ENCODE measurements around the gene P2RX1. TPM values are rescaled to one million over a fixed set of nuclear protein-coding genes. Genes with fewer than 3 reads are reported as not detected.

Gene P2RX1
- total RNA-seq, 1 donor from 2014 or later: 4.2 TPM

GRCh38 chr17:3894911-3895343 is 21.3 kb downstream of the P2RX1 start:
- Histone ChIP-seq H3K27me3 (no peaks in the 10 kb centered on the region), H3K9me3 (no peaks in the 10 kb centered on the region), H3K4me3 (no peak overlapping the region), H3K27ac (peak overlapping the region; percentile 10), H3K36me3 (no peaks in the 10 kb centered on the region), H3K4me1 (peaks cover 61% of the 10 kb centered on the region)
- DNase-seq (ENCODE audit: extremely low spot score in 2 of 2): no peak
- intact Hi-C loops (cut with DNase I): no loop called here
- TF ChIP-seq POLR2AphosphoS5 (IDR thresholded peaks at IDR 0.05; ENCODE audit: insufficient read depth in 1 of 2, low read depth in 1 of 2) (peak in 1 of 2 donors; percentile 78), CTCF (IDR thresholded peaks at IDR 0.05) (no peak), POLR2A (IDR thresholded peaks at IDR 0.05) (no peak)

- Histone ChIP-seq H3K27ac (peak overlapping the region; percentile 91), H3K4me3 (no peak overlapping the region), H3K27me3 (no peaks in the 10 kb centered on the region), H3K4me1 (peaks cover 69% of the 10 kb centered on the region), H3K9me3 (no peaks in the 10 kb centered on the region), H3K36me3 (no peaks in the 10 kb centered on the region)
- no peak for DNase-seq (ENCODE audit: extremely low spot score in 2 of 2)
- TF ChIP-seq POLR2A (IDR thresholded peaks at IDR 0.05) (no peak), POLR2AphosphoS5 (IDR thresholded peaks at IDR 0.05; ENCODE audit: insufficient read depth in 1 of 2, low read depth in 1 of 2) (no peak), CTCF (IDR thresholded peaks at IDR 0.05) (no peak)
- intact Hi-C loops (cut with DNase I): no loop called here
Measured at GRCh38 chr17:3894188-3894587, 22.1 kb downstream of the P2RX1 start.

- Histone ChIP-seq H3K27me3 (no peaks in the 10 kb centered on the region), H3K27ac (peak overlapping the region; percentile 91), H3K4me3 (peak overlapping the region; percentile 80 to 94), H3K9me3 (no peaks in the 10 kb centered on the region), H3K36me3 (no peaks in the 10 kb centered on the region), H3K4me1 (peaks cover 73% of the 10 kb centered on the region)
- no peak for TF ChIP-seq POLR2AphosphoS5 (IDR thresholded peaks at IDR 0.05; ENCODE audit: insufficient read depth in 1 of 2, low read depth in 1 of 2)
- TF ChIP-seq CTCF (IDR thresholded peaks at IDR 0.05): no peak
- no peak for TF ChIP-seq POLR2A (IDR thresholded peaks at IDR 0.05)
- intact Hi-C loops (cut with DNase I): no loop called here
- no peak for DNase-seq (ENCODE audit: extremely low spot score in 2 of 2)
Measured at GRCh38 chr17:3893720-3894116, 22.5 kb downstream of the P2RX1 start.

GRCh38 chr17:3893003-3893719 is 23.1 kb downstream of the P2RX1 start, which contains the start of gene CAMKK1:
Gene CAMKK1 (minus strand): TSS chr17:3893053. CDS start chr17:3885687, 7,366 bp downstream.
- peak within 1 kb of the TSS; percentile 80 to 94 for H3K4me3 ChIP-seq
- intact Hi-C loops (cut with DNase I): no loop called here
- TF ChIP-seq POLR2A (IDR thresholded peaks at IDR 0.05): no peak
- peak in 1 of 2 donors; percentile 58 for TF ChIP-seq POLR2AphosphoS5 (IDR thresholded peaks at IDR 0.05; ENCODE audit: insufficient read depth in 1 of 2, low read depth in 1 of 2)
- TF ChIP-seq CTCF (IDR thresholded peaks at IDR 0.05): no peak
- no peaks in the 10 kb centered on the region for H3K27me3 ChIP-seq
- no peak for DNase-seq (ENCODE audit: extremely low spot score in 2 of 2)
- H3K4me1 ChIP-seq: peaks cover 79% of the 10 kb centered on the region
- H3K27ac ChIP-seq: peak within 1 kb of the TSS; percentile 96
- H3K9me3 ChIP-seq: no peaks in the 10 kb centered on the region
- no peaks in the 10 kb centered on the region for H3K36me3 ChIP-seq

All from vagina (tissue), 2 donors.